ENCODE measurements around the gene IL5. TPM values are rescaled to one million over a fixed set of nuclear protein-coding genes. Genes with fewer than 3 reads are reported as not detected.
A peak's percentile ranks its signal among the peaks of the same experiment; 100 is the strongest.
"Not testable (repeated sequence)": the region's sequence is repeated elsewhere in the genome, so short reads cannot be mapped to it uniquely, and the experiment has no call there.

The IL5 gene
- total and polyA plus RNA-seq, 2 experiments from 2014 or later, result not detected

DNA sequence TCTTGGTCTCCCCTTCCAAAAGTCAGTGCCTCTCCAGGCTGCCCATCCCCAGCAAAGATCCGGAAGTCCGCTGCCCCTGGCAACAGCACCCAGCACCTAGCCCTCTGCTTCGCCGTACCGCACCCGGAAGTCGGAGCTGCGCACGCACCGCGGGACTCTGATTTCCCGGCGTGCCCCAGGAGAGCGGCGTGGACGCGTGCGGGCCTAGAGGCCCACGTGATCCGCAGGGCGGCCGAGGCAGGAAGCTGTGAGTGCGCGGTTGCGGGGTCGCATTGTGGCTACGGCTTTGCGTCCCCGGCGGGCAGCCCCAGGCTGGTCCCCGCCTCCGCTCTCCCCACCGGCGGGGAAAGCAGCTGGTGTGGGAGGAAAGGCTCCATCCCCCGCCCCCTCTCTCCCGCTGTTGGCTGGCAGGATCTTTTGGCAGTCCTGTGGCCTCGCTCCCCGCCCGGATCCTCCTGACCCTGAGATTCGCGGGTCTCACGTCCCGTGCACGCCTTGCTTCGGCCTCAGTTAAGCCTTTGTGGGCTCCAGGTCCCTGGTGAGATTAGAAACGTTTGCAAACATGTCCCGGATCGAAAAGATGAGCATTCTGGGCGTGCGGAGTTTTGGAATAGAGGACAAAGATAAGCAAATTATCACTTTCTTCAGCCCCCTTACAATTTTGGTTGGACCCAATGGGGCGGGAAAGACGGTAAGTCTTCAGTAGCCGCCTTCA lies 13.6 kb upstream of the IL5 start, which contains the start of gene RAD50:
RAD50 (plus strand) TSS at position 215 of the 715 bp plus-strand sequence; CDS start at position 563, 348 bp downstream.
- TF ChIP-seq, protein P1, sequence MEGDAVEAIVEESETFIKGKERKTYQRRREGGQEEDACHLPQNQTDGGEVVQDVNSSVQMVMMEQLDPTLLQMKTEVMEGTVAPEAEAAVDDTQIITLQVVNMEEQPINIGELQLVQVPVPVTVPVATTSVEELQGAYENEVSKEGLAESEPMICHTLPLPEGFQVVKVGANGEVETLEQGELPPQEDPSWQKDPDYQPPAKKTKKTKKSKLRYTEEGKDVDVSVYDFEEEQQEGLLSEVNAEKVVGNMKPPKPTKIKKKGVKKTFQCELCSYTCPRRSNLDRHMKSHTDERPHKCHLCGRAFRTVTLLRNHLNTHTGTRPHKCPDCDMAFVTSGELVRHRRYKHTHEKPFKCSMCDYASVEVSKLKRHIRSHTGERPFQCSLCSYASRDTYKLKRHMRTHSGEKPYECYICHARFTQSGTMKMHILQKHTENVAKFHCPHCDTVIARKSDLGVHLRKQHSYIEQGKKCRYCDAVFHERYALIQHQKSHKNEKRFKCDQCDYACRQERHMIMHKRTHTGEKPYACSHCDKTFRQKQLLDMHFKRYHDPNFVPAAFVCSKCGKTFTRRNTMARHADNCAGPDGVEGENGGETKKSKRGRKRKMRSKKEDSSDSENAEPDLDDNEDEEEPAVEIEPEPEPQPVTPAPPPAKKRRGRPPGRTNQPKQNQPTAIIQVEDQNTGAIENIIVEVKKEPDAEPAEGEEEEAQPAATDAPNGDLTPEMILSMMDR (IDR thresholded peaks at IDR 0.05; ENCODE audit: low read depth, low read length), result no peak
- peaks cover 6% of the 10 kb centered on the region for H3K36me3 ChIP-seq
- peak; percentile 90 to 95 for DNase-seq (ENCODE audit: low read depth in 1 of 2, low spot score in 1 of 2)
- H3K27ac ChIP-seq, result peak within 1 kb of the TSS; percentile 44
- H3K4me3 ChIP-seq, result peak within 1 kb of the TSS; percentile 45
- H3K9me3 ChIP-seq (ENCODE audit: low read depth), result no peaks in the 10 kb centered on the region
- no peaks in the 10 kb centered on the region for H3K27me3 ChIP-seq
- H3K4me1 ChIP-seq (ENCODE audit: low read depth), result peaks cover 7% of the 10 kb centered on the region

DNA sequence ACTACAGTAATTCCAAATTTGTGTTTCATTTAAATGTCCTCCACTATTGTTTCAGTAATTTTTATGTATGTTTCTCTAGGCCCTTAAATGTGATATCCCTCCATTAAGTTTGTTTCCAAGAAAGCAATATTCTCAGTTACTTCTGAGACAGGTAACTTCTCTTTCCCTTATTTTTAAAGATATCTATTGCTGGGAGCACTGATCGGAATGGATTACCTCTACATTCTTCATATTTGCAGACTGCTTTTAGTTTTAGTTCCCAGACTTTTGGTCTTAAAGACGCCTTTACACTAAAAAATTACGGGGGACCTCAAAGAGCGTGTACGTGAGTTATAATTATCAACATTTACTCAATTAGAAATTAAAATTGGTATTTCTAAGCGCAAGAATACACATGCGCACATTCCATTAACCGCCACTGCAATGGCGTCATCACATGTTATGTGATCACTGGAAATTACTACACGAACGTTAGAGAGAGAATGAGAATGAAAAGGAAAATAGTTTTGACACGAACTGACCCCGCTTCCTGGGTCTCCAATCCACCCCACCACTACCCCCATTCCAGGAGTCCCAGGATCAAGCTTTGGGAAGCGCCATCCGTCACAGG lies 12.9 kb upstream of the IL5 start:
- peaks cover 7% of the 10 kb centered on the region for H3K4me1 ChIP-seq (ENCODE audit: low read depth)
- no peaks in the 10 kb centered on the region for H3K27me3 ChIP-seq
- TF ChIP-seq, protein P1 (IDR thresholded peaks at IDR 0.05; ENCODE audit: low read depth, low read length), result no peak
- DNase-seq (ENCODE audit: low read depth in 1 of 2, low spot score in 1 of 2), result no peak
- peaks cover 6% of the 10 kb centered on the region for H3K36me3 ChIP-seq
- H3K9me3 ChIP-seq (ENCODE audit: low read depth), result no peaks in the 10 kb centered on the region
- H3K27ac ChIP-seq, result peak overlapping the region; percentile 44
- peak overlapping the region; percentile 45 for H3K4me3 ChIP-seq

DNA sequence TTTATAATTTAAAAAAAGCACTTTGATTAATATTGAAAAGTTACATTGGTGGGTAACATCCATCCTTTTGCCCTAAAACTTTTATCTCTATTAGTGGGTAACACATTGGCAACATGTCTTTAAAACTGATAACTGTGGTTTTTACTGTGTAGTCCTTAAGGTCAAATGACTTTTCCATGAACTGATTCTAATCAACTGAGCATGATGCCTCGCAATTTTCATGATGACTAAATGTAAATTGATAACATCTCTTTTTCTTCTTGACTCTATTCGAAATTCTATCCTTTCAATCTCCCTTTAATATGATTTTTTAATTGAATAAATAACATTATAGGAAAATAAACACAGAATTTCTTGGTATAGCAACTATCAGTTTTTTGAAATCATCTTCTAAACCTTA lies 6.3 kb upstream of the IL5 start:
- DNase-seq (ENCODE audit: low read depth in 1 of 2, low spot score in 1 of 2), result no peak

DNA sequence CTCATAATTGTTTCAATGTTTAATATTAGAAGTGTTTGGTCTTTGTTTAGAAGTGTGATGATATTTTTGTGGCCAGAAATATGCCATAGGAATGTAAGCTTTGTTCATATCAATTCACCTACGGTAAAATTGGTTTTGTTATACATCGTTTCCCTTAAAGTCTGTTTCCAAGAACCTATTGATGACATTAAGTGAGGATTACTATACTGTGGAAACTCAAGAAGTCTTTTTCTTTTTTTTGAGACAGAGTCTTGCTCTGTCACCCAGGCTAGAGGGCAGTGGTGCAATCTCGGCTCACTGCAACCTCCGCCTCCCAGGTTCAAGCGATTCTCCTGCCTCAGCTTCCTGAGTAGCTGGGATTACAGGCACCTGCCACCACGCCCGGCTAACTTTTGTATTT lies 5.5 kb upstream of the IL5 start:
- not testable (repeated sequence) for H3K27me3 ChIP-seq; H3K27ac ChIP-seq; H3K36me3 ChIP-seq; DNase-seq (ENCODE audit: low read depth in 1 of 2, low spot score in 1 of 2); H3K4me1 ChIP-seq (ENCODE audit: low read depth); H3K9me3 ChIP-seq (ENCODE audit: low read depth); H3K4me3 ChIP-seq

More for the DNA sequence above, 6.3 kb upstream of the IL5 start:
- H3K27me3 ChIP-seq, result peaks cover 4% of the 10 kb centered on the region
- H3K4me1 ChIP-seq (ENCODE audit: low read depth), result no peaks in the 10 kb centered on the region
- no peak overlapping the region for H3K4me3 ChIP-seq
- TF ChIP-seq, protein P1 (IDR thresholded peaks at IDR 0.05; ENCODE audit: low read depth, low read length), result no peak
- no peak overlapping the region for H3K27ac ChIP-seq
- no peaks in the 10 kb centered on the region for H3K9me3 ChIP-seq (ENCODE audit: low read depth)
- no peaks in the 10 kb centered on the region for H3K36me3 ChIP-seq

DNA sequence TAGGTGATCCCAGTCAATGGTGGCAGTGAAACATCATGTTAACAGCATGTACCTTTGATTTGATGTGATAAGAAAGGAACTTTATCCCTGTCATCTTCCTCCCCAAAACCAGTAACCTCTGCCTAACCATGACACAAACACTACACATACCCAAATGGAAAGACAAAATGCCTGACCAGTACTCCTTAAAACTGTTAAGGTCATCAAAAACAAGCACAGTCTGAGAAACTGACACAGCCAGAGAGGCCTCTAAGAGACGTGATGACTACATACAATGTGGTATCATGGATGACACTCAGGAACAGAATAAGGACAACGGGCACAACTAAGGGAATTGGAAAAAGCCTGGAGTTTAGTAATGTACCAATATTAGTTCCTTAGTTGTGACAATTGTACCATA lies 3.9 kb upstream of the IL5 start:
- no peak overlapping the region for H3K4me3 ChIP-seq
- no peak for DNase-seq (ENCODE audit: low read depth in 1 of 2, low spot score in 1 of 2)
- no peaks in the 10 kb centered on the region for H3K36me3 ChIP-seq
- TF ChIP-seq, protein P1 (IDR thresholded peaks at IDR 0.05; ENCODE audit: low read depth, low read length), result no peak
- no peaks in the 10 kb centered on the region for H3K4me1 ChIP-seq (ENCODE audit: low read depth)
- H3K27me3 ChIP-seq, result peaks cover 4% of the 10 kb centered on the region
- no peaks in the 10 kb centered on the region for H3K9me3 ChIP-seq (ENCODE audit: low read depth)
- H3K27ac ChIP-seq, result no peak overlapping the region

DNA sequence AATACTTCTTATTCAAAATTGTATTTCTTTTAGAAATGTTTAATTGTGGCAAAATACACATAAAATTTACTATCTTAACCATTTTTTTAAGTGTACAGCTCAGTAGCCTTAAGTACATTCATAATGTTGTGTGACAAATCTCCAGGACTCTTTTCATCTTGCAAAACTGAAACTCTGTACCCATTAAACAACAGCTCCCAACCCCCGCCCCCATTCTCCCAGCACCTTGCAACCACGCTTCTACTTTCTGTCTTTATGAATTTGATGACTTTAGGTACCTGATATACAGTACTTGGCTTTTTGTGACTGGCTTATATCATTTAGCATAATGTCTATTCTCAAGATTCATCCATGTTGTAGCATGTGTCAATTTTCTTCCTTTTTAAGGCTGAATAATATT lies 2.8 kb upstream of the IL5 start:
- H3K36me3 ChIP-seq, result no peaks in the 10 kb centered on the region
- no peak overlapping the region for H3K4me3 ChIP-seq
- TF ChIP-seq, protein P1 (IDR thresholded peaks at IDR 0.05; ENCODE audit: low read depth, low read length), result no peak
- H3K27ac ChIP-seq, result no peak overlapping the region
- peaks cover 4% of the 10 kb centered on the region for H3K27me3 ChIP-seq
- H3K9me3 ChIP-seq (ENCODE audit: low read depth), result no peaks in the 10 kb centered on the region
- no peak for DNase-seq (ENCODE audit: low read depth in 1 of 2, low spot score in 1 of 2)
- H3K4me1 ChIP-seq (ENCODE audit: low read depth), result no peaks in the 10 kb centered on the region

Data from cardiac muscle cell (in vitro differentiated cells and primary cell).